Mononuclear cell (primary cell): ENCODE measurements around the gene KCNQ1. TPM values are rescaled to one million over a fixed set of nuclear protein-coding genes. Genes with fewer than 3 reads are reported as not detected.
"Not testable (repeated sequence)": the region's sequence is repeated elsewhere in the genome, so short reads cannot be mapped to it uniquely, and the experiment has no call there.

ENCODE experiments used
- H3K27me3 ChIP-seq: 2 replicates; pipeline ENCODE4 v1.6.0; 2011; ENCODE audit warnings: low read length, control low read depth; ENCODE audit not compliant: insufficient read depth
- H3K4me1 ChIP-seq: 2 replicates; pipeline ENCODE4 v1.5.1; 2011; ENCODE audit warnings: mild to moderate bottlenecking, low read length, control low read depth; ENCODE audit not compliant: insufficient read depth
- H3K4me3 ChIP-seq: 2 replicates; pipeline ENCODE4 v1.5.1; 2011; ENCODE audit warnings: mild to moderate bottlenecking, low read length, moderate library complexity
- H3K9me3 ChIP-seq: 2 replicates; pipeline ENCODE4 v1.5.1; 2011; ENCODE audit warnings: low read depth, mild to moderate bottlenecking, control low read depth, low read length
- total RNA-seq: library from RNA; depleted of rRNA; stranded (reverse); fragments of >200 nt; gene quantifications from one replicate; pipeline ENCODE4 v1.2.3, GENCODE V29; 2012

Gene KCNQ1
- total RNA-seq, 1 donor: 12.7 TPM

GRCh38 chr11:2477254-2477653 lies 32.4 kb downstream of the KCNQ1 start:
- Histone ChIP-seq H3K4me1 (peaks cover 30% of the 10 kb centered on the region), H3K9me3 (no peaks in the 10 kb centered on the region), H3K4me3 (no peak overlapping the region), H3K27me3 (no peaks in the 10 kb centered on the region)

GRCh38 chr11:2477936-2478335 lies 33.1 kb downstream of the KCNQ1 start:
- peaks cover 37% of the 10 kb centered on the region for H3K4me1 ChIP-seq
- H3K27me3 ChIP-seq: no peaks in the 10 kb centered on the region
- no peak overlapping the region for H3K4me3 ChIP-seq
- no peaks in the 10 kb centered on the region for H3K9me3 ChIP-seq

GRCh38 chr11:2480067-2480873 lies 35.5 kb downstream of the KCNQ1 start:
- H3K4me3 ChIP-seq, H3K27me3 ChIP-seq, H3K9me3 ChIP-seq: not testable (repeated sequence)
- H3K4me1 ChIP-seq: peaks cover 38% of the 10 kb centered on the region

GRCh38 chr11:2480874-2481220 lies 36.0 kb downstream of the KCNQ1 start:
- H3K4me3 ChIP-seq: no peak overlapping the region
- peaks cover 38% of the 10 kb centered on the region for H3K4me1 ChIP-seq

GRCh38 chr11:2481253-2481652 lies 36.4 kb downstream of the KCNQ1 start:
- peaks cover 38% of the 10 kb centered on the region for H3K4me1 ChIP-seq
- H3K9me3 ChIP-seq: no peaks in the 10 kb centered on the region
- H3K27me3 ChIP-seq: no peaks in the 10 kb centered on the region
- no peak overlapping the region for H3K4me3 ChIP-seq

More at GRCh38 chr11:2480874-2481220, 36.0 kb downstream of the KCNQ1 start:
- no peaks in the 10 kb centered on the region for H3K27me3 ChIP-seq
- no peaks in the 10 kb centered on the region for H3K9me3 ChIP-seq

- Histone ChIP-seq H3K4me1 (peaks cover 38% of the 10 kb centered on the region), H3K27me3 (no peaks in the 10 kb centered on the region), H3K9me3 (peaks cover 6% of the 10 kb centered on the region), H3K4me3 (no peak overlapping the region)
These were observed 37.4 kb downstream of the KCNQ1 start for GRCh38 chr11:2482204-2482603.

GRCh38 chr11:2482745-2483144 lies 37.9 kb downstream of the KCNQ1 start:
- H3K9me3 ChIP-seq: peaks cover 11% of the 10 kb centered on the region
- H3K4me3 ChIP-seq: no peak overlapping the region
- no peaks in the 10 kb centered on the region for H3K27me3 ChIP-seq
- peaks cover 38% of the 10 kb centered on the region for H3K4me1 ChIP-seq

- Histone ChIP-seq H3K9me3 (peaks cover 18% of the 10 kb centered on the region), H3K4me1 (peaks cover 38% of the 10 kb centered on the region), H3K4me3 (no peak overlapping the region), H3K27me3 (no peaks in the 10 kb centered on the region)
These were observed 38.6 kb downstream of the KCNQ1 start for GRCh38 chr11:2483426-2483825.

- Histone ChIP-seq H3K4me1 (peaks cover 34% of the 10 kb centered on the region), H3K4me3 (no peak overlapping the region), H3K27me3 (no peaks in the 10 kb centered on the region), H3K9me3 (peaks cover 24% of the 10 kb centered on the region)
These were observed 39.8 kb downstream of the KCNQ1 start for GRCh38 chr11:2484576-2485125.

GRCh38 chr11:2488004-2488403 lies 43.2 kb downstream of the KCNQ1 start:
- Histone ChIP-seq H3K9me3 (peaks cover 24% of the 10 kb centered on the region), H3K4me3 (no peak overlapping the region), H3K27me3 (no peaks in the 10 kb centered on the region), H3K4me1 (peaks cover under 1% of the 10 kb centered on the region)

- H3K4me1 ChIP-seq: no peaks in the 10 kb centered on the region
- no peaks in the 10 kb centered on the region for H3K27me3 ChIP-seq
- no peak overlapping the region for H3K4me3 ChIP-seq
- H3K9me3 ChIP-seq: peaks cover 24% of the 10 kb centered on the region
These were observed 44.3 kb downstream of the KCNQ1 start for GRCh38 chr11:2489083-2489482.

- H3K27me3 ChIP-seq, H3K4me1 ChIP-seq, H3K4me3 ChIP-seq: not testable (repeated sequence)
- peaks cover 16% of the 10 kb centered on the region for H3K9me3 ChIP-seq
These were observed 53.1 kb downstream of the KCNQ1 start for GRCh38 chr11:2497951-2498350.

- H3K27me3 ChIP-seq: no peaks in the 10 kb centered on the region
- H3K4me1 ChIP-seq: no peaks in the 10 kb centered on the region
- H3K9me3 ChIP-seq: peaks cover 16% of the 10 kb centered on the region
- no peak overlapping the region for H3K4me3 ChIP-seq
These were observed 53.9 kb downstream of the KCNQ1 start for GRCh38 chr11:2498750-2499149.

GRCh38 chr11:2507212-2507901 lies 62.5 kb downstream of the KCNQ1 start:
- H3K4me1 ChIP-seq: peaks cover 28% of the 10 kb centered on the region
- H3K4me3 ChIP-seq: no peak overlapping the region
- no peaks in the 10 kb centered on the region for H3K27me3 ChIP-seq
- no peaks in the 10 kb centered on the region for H3K9me3 ChIP-seq

- no peaks in the 10 kb centered on the region for H3K9me3 ChIP-seq
- no peak overlapping the region for H3K4me3 ChIP-seq
- H3K4me1 ChIP-seq: peaks cover 28% of the 10 kb centered on the region
- no peaks in the 10 kb centered on the region for H3K27me3 ChIP-seq
These were observed 63.3 kb downstream of the KCNQ1 start for GRCh38 chr11:2507945-2508749.
